OCI-LY1 (cell line): ENCODE results near the gene ST6GALNAC5.

Experiments
- CTCF ChIP-seq: fragments of 200-600 bp; sonication (generic), shearing (Covaris generic); IDR thresholded peaks from 2 replicates; pipeline ENCODE4 v1.5.1; 2017; ENCODE audit warnings: mild to moderate bottlenecking, antibody characterized with exemption, low read length, moderate library complexity, mixed read lengths
- EZH2 ChIP-seq: fragments of 200-600 bp; sonication (generic), shearing (Covaris generic); IDR thresholded peaks from 2 replicates; pipeline ENCODE4 v1.8.0; 2017; ENCODE audit warnings: borderline replicate concordance, mixed run types, mild to moderate bottlenecking, antibody characterized with exemption, low read length, moderate library complexity, mixed read lengths

GRCh38 chr1:76835203-76835602 lies 32.1 kb upstream of the ST6GALNAC5 start:
- no peak for TF ChIP-seq CTCF
- TF ChIP-seq EZH2: no peak
